ENCODE measurements around the gene LPO.

GRCh38 chr17:58317421-58318064 is 79.2 kb downstream of the LPO start:
- TF ChIP-seq CREB1 (IDR thresholded peaks at IDR 0.05; ENCODE audit: low read depth) (no peak), NRF1 (conservative IDR thresholded peaks at IDR 0.05; ENCODE audit: low read depth, low read length) (no peak), LARP7 (IDR thresholded peaks at IDR 0.05) (no peak), TAF1 (IDR thresholded peaks at IDR 0.05; ENCODE audit: borderline replicate concordance, low read depth, low read length) (no peak), EED (IDR thresholded peaks at IDR 0.05; ENCODE audit: low read depth) (no peak), POLR2AphosphoS5 (IDR thresholded peaks at IDR 0.05; ENCODE audit: low read length) (no peak), ESRRA (IDR thresholded peaks at IDR 0.05; ENCODE audit: low read length) (no peak), MYC (IDR thresholded peaks at IDR 0.05; ENCODE audit: insufficient read depth, insufficient read length, insufficient replicate concordance, low read length, severe bottlenecking) (no peak)

All from GM12878 (cell line).